ENCODE measurements around the gene SFTA2. TPM values are rescaled to one million over a fixed set of nuclear protein-coding genes. Genes with fewer than 3 reads are reported as not detected.

Gene SFTA2
- polyA plus RNA-seq, 2 of the 4 experiments (the other 2 are of a cell fraction): not detected

- H3K4me3 ChIP-seq: peak overlapping the region; percentile 94
- H3K27ac ChIP-seq: peak overlapping the region; percentile 84 to 85
- H3K4me2 ChIP-seq: peak overlapping the region; percentile 91
- CTCF ChIA-PET: interaction anchor here (1.4 to 4.0 kb wide), 3 partner anchors 7 to 161 kb away, joined by 3 to 21 read pairs (median 11); no protein-coding TSS in a partner anchor
- TF ChIP-seq PHF8 (IDR thresholded peaks at IDR 0.05; ENCODE audit: borderline replicate concordance, low read depth) (no peak), GATA3 (IDR thresholded peaks at IDR 0.05; ENCODE audit: borderline replicate concordance) (no peak), REST (IDR thresholded peaks at IDR 0.05) (no peak), HOXB5 (CRISPR knock-in tag; IDR thresholded peaks at IDR 0.05) (no peak), BCL3 (IDR thresholded peaks at IDR 0.05) (no peak), HOXA7 (CRISPR knock-in tag; IDR thresholded peaks at IDR 0.05) (no peak), CBX2 (IDR thresholded peaks at IDR 0.05; ENCODE audit: borderline replicate concordance, low read depth) (no peak), RNF2 (IDR thresholded peaks at IDR 0.05; ENCODE audit: borderline replicate concordance, low read depth) (no peak), NFE2L2 (conservative IDR thresholded peaks at IDR 0.05; ENCODE audit: low read length) (no peak), POLR2A (IDR thresholded peaks at IDR 0.05; ENCODE audit: low read length) (no peak), KDM5A (IDR thresholded peaks at IDR 0.05) (no peak), TFCP2L1 (CRISPR knock-in tag; IDR thresholded peaks at IDR 0.05) (no peak), FOSB (CRISPR knock-in tag; IDR thresholded peaks at IDR 0.05) (no peak), SREBF2 (IDR thresholded peaks at IDR 0.05) (no peak)
- TF ChIP-seq, protein P1, sequence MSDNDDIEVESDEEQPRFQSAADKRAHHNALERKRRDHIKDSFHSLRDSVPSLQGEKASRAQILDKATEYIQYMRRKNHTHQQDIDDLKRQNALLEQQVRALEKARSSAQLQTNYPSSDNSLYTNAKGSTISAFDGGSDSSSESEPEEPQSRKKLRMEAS (IDR thresholded peaks at IDR 0.05): no peak
- WGBS (ENCODE audit: missing lambda C conversion rate): 17% methylated on average over 2 of the region's 2 CpGs
- ATAC-seq (no peak), FAIRE-seq (no peak), DNase-seq (ENCODE audit: low read depth in 1 of 2, low spot score in 1 of 2) (no peak)
- peaks cover 14% of the 10 kb centered on the region; the same call in 2 of the 3 replicates for H3K4me1 ChIP-seq
- POLR2A ChIA-PET: no interaction called here
- H3K9me3 ChIP-seq: no peaks in the 10 kb centered on the region
These were observed 23.3 kb downstream of the SFTA2 start for GRCh38 chr6:30908700-30909099.

- ChIA-PET POLR2A (interaction anchor here (0.6 to 1.0 kb wide), 4 partner anchors 22 to 207 kb away, joined by 3 to 10 read pairs (median 4); partner anchors contain the start of genes DDR1 and PSORS1C1), CTCF (interaction anchor here (1.4 to 4.0 kb wide), 4 partner anchors 8 to 161 kb away, joined by 3 to 21 read pairs (median 10); no protein-coding TSS in a partner anchor)
- peaks cover 10% of the 10 kb centered on the region; the same call in 1 of the 3 replicates for H3K4me1 ChIP-seq
- H3K9me3 ChIP-seq: no peaks in the 10 kb centered on the region
- peak within 1 kb of the TSS; percentile 94 for H3K4me3 ChIP-seq
- H3K4me2 ChIP-seq: peak within 1 kb of the TSS; percentile 91
- H3K27ac ChIP-seq: peak within 1 kb of the TSS; percentile 85 to 86
- ATAC-seq: peak; percentile 99
- DNase-seq (ENCODE audit: low read depth in 1 of 2, low spot score in 1 of 2): peak; percentile 87 to 97
- FAIRE-seq: no peak
- 1% methylated on average over 47 of the region's 49 CpGs for WGBS (ENCODE audit: missing lambda C conversion rate)
- TF ChIP-seq ZFP36 (IDR thresholded peaks at IDR 0.05; ENCODE audit: borderline replicate concordance, partially characterized antibody): peak; percentile 100
- no peak for TF ChIP-seq TP53 (CRISPR knock-in tag; IDR thresholded peaks at IDR 0.05)
- no peak for TF ChIP-seq NFE2L2 (conservative IDR thresholded peaks at IDR 0.05; ENCODE audit: low read length)
- no peak for TF ChIP-seq CBX2 (IDR thresholded peaks at IDR 0.05; ENCODE audit: borderline replicate concordance, low read depth)
- peak; percentile 20; the same call in 1 of the 2 replicates for TF ChIP-seq CHD4 (IDR thresholded peaks at IDR 0.05; ENCODE audit: borderline replicate concordance)
- TF ChIP-seq HDAC2 (IDR thresholded peaks at IDR 0.05): 0 out of 2 replicates have a peak, but pooled peaks have one; percentile 75
- TF ChIP-seq, protein P2, sequence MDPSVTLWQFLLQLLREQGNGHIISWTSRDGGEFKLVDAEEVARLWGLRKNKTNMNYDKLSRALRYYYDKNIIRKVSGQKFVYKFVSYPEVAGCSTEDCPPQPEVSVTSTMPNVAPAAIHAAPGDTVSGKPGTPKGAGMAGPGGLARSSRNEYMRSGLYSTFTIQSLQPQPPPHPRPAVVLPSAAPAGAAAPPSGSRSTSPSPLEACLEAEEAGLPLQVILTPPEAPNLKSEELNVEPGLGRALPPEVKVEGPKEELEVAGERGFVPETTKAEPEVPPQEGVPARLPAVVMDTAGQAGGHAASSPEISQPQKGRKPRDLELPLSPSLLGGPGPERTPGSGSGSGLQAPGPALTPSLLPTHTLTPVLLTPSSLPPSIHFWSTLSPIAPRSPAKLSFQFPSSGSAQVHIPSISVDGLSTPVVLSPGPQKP (IDR thresholded peaks at IDR 0.05; ENCODE audit: low read depth, low read length): no peak
- 0 out of 2 replicates have a peak, but pooled peaks have one; percentile 59 for TF ChIP-seq KDM5A (IDR thresholded peaks at IDR 0.05)
- TF ChIP-seq JUN (IDR thresholded peaks at IDR 0.05): peak in 1 of 2 experiments; percentile 75; a peak in 2 of 5 replicates
- TF ChIP-seq, protein P1 (IDR thresholded peaks at IDR 0.05): peak; percentile 74
- TF ChIP-seq PBX3 (IDR thresholded peaks at IDR 0.05): no peak
- peak; percentile 71; the same call in 1 of the 2 replicates for TF ChIP-seq MYC (IDR thresholded peaks at IDR 0.05; ENCODE audit: borderline replicate concordance, low read length)
- peak; percentile 87; the same call in 1 of the 2 replicates for TF ChIP-seq KDM1A (IDR thresholded peaks at IDR 0.05; ENCODE audit: low read depth)
- TF ChIP-seq CBX8 (IDR thresholded peaks at IDR 0.05): no peak
- TF ChIP-seq FOSL2 (IDR thresholded peaks at IDR 0.05): no peak
- TF ChIP-seq FOSL2 (CRISPR knock-in tag; IDR thresholded peaks at IDR 0.05): peak; percentile 76
- TF ChIP-seq TFCP2L1 (CRISPR knock-in tag; IDR thresholded peaks at IDR 0.05): no peak
- TF ChIP-seq NR3C1 (IDR thresholded peaks at IDR 0.05): no peak
- TF ChIP-seq MAZ (IDR thresholded peaks at IDR 0.05; ENCODE audit: borderline replicate concordance, low read depth, low read length): no peak
These were observed 24.0 kb downstream of the SFTA2 start, which contains the start of gene GTF2H4 for GRCh38 chr6:30907758-30908591. Gene GTF2H4 (plus strand): TSS chr6:30908207.

All from A549 (cell line).